Caco-2 (cell line): ENCODE measurements around the gene CDH16. TPM values are rescaled to one million over a fixed set of nuclear protein-coding genes. Genes with fewer than 3 reads are reported as not detected.

Source experiments
- BruUV-seq: library from RNA; stranded (reverse); fragments of 400-500 nt; replicated peaks from 2 replicates; lab custom pipeline; 2021; lab: Mats Ljungman, UMichigan
- CTCF ChIA-PET: fragments of 300-600 bp; sonication (Branson Sonifier 250); formaldehyde crosslinking; loops from one replicate; lab custom pipeline; 2022; ENCODE audit warnings: antibody characterized with exemption; lab: Charles Lee
- POLR2A ChIA-PET: fragments of 300-600 bp; sonication (Branson Sonifier 250); formaldehyde crosslinking; loops from one replicate; lab custom pipeline; 2022; ENCODE audit warnings: antibody characterized with exemption; lab: Charles Lee
- DNase-seq, 2 experiments: peaks; one replicate each; pipeline versions ENCODE4 v3.0.0 to v3.0.0-alpha.2; 2020 to 2022
- H3K27me3 ChIP-seq: replicated peaks from 2 replicates; pipeline ENCODE4 v1.6.0; 2011; ENCODE audit warnings: low read length; ENCODE audit not compliant: control insufficient read depth, insufficient read depth
- H3K36me3 ChIP-seq: 2 replicates; pipeline ENCODE4 v1.5.1; 2011; ENCODE audit warnings: low read length; ENCODE audit not compliant: control insufficient read depth, insufficient read depth
- H3K4me1 ChIP-seq: fragments of 250-450 bp; sonication (Bioruptor Pico); 2 replicates; pipeline ENCODE4 v1.5.1; 2020; ENCODE audit warnings: mild to moderate bottlenecking
- H3K4me3 ChIP-seq: 2 replicates; pipeline ENCODE4 v1.5.1; 2011; ENCODE audit warnings: low read depth, mild to moderate bottlenecking, control low read depth, low read length
- H3K9me3 ChIP-seq: fragments of 250-450 bp; sonication (Bioruptor Pico); 2 replicates; pipeline ENCODE4 v1.5.1; 2020; ENCODE audit warnings: mild to moderate bottlenecking, moderate library complexity
- H3K27ac Mint-ChIP-seq: one replicate; pipeline ENCODE4 v1.8.0; 2022; ENCODE audit warnings: mixed read lengths; ENCODE audit not compliant: unreplicated experiment
- H3K27me3 Mint-ChIP-seq: one replicate; pipeline ENCODE4 v1.8.0; 2022; ENCODE audit warnings: mixed read lengths; ENCODE audit not compliant: insufficient read depth, unreplicated experiment
- H3K36me3 Mint-ChIP-seq: one replicate; pipeline ENCODE4 v1.8.0; 2022; ENCODE audit warnings: mild to moderate bottlenecking, mixed read lengths; ENCODE audit not compliant: insufficient read depth, unreplicated experiment
- H3K4me1 Mint-ChIP-seq: one replicate; pipeline ENCODE4 v1.8.0; 2022; ENCODE audit warnings: low read depth, mixed read lengths; ENCODE audit not compliant: unreplicated experiment
- H3K4me3 Mint-ChIP-seq: one replicate; pipeline ENCODE4 v1.8.0; 2022; ENCODE audit warnings: mild to moderate bottlenecking, moderate library complexity, mixed read lengths; ENCODE audit not compliant: unreplicated experiment
- H3K9me3 Mint-ChIP-seq: one replicate; pipeline ENCODE4 v1.8.0; 2022; ENCODE audit warnings: mixed read lengths; ENCODE audit not compliant: unreplicated experiment
- intact Hi-C: fragments of 100-400 bp; cut with micrococcal nuclease; formaldehyde crosslinking; loops from one replicate; pipeline ENCODE4 v1.10.0; 2022; ENCODE audit not compliant: unreplicated experiment
- total RNA-seq: library from RNA; stranded (reverse); gene quantifications from 2 replicates; pipeline ENCODE4 v1.2.3, GENCODE V29; 2022
- TF ChIP-seq, protein P1 (sequence below), 2 experiments: fragments of 200-600 bp in 1 of 2; IDR thresholded peaks; 1 replicate in 1 of 2; 2 replicates in 1 of 2; pipeline versions ENCODE4 v1.5.1 to v1.8.0; 2011 to 2022; ENCODE audit warnings: antibody characterized with exemption in 1 of 2, control low read depth in 1 of 2, inconsistent platforms in 1 of 2, low read depth in 1 of 2, low read length in 1 of 2, mild to moderate bottlenecking in 1 of 2, moderate library complexity in 1 of 2; ENCODE audit not compliant: insufficient read depth in 1 of 2, severe bottlenecking in 1 of 2, unreplicated experiment in 1 of 2

The CDH16 gene
- total RNA-seq, 1 experiment from 2014 or later = 0.48 TPM

DNA sequence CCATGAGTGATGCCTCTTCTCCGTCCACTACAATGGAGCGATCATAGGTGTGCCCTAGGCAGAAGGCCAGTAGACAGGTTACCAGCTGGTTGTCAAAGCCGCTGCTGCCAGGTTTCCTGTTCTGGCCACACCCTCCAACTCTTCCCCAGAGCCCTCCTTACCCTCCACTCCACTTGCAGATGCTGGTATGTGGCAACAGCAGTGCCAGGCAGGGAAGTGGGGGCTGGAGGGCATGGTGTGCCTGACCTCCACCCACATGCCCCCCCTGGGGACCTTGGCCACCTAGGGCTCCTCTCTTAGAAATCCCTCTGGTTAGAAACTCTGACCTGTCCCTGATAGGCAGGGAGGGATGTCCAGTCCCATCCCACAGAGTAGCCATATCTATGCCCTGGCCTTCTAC lies 5.2 kb upstream of the CDH16 start:
- TF ChIP-seq, protein P1, sequence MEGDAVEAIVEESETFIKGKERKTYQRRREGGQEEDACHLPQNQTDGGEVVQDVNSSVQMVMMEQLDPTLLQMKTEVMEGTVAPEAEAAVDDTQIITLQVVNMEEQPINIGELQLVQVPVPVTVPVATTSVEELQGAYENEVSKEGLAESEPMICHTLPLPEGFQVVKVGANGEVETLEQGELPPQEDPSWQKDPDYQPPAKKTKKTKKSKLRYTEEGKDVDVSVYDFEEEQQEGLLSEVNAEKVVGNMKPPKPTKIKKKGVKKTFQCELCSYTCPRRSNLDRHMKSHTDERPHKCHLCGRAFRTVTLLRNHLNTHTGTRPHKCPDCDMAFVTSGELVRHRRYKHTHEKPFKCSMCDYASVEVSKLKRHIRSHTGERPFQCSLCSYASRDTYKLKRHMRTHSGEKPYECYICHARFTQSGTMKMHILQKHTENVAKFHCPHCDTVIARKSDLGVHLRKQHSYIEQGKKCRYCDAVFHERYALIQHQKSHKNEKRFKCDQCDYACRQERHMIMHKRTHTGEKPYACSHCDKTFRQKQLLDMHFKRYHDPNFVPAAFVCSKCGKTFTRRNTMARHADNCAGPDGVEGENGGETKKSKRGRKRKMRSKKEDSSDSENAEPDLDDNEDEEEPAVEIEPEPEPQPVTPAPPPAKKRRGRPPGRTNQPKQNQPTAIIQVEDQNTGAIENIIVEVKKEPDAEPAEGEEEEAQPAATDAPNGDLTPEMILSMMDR (IDR thresholded peaks at IDR 0.05; ENCODE audit: insufficient read depth in 1 of 2, low read depth in 1 of 2, low read length in 1 of 2, severe bottlenecking in 1 of 2, unreplicated experiment in 1 of 2) = no peak
- CTCF ChIA-PET = no interaction called here
- H3K27ac Mint-ChIP-seq = no peak overlapping the region
- no peaks in the 10 kb centered on the region for H3K9me3 Mint-ChIP-seq
- no peaks in the 10 kb centered on the region for H3K27me3 ChIP-seq
- no peaks in the 10 kb centered on the region for H3K9me3 ChIP-seq
- intact Hi-C loops = no loop called here
- no peak for DNase-seq
- H3K27me3 Mint-ChIP-seq = peaks cover 5% of the 10 kb centered on the region
- no peak overlapping the region for H3K4me3 Mint-ChIP-seq
- H3K36me3 Mint-ChIP-seq = no peaks in the 10 kb centered on the region
- peaks cover 7% of the 10 kb centered on the region; the same call in 1 of the 2 replicates for H3K4me1 ChIP-seq
- BruUV-seq = no TSS peak
- POLR2A ChIA-PET = no interaction called here
- no peaks in the 10 kb centered on the region for H3K36me3 ChIP-seq
- H3K4me3 ChIP-seq = no peak overlapping the region
- H3K4me1 Mint-ChIP-seq = no peaks in the 10 kb centered on the region

DNA sequence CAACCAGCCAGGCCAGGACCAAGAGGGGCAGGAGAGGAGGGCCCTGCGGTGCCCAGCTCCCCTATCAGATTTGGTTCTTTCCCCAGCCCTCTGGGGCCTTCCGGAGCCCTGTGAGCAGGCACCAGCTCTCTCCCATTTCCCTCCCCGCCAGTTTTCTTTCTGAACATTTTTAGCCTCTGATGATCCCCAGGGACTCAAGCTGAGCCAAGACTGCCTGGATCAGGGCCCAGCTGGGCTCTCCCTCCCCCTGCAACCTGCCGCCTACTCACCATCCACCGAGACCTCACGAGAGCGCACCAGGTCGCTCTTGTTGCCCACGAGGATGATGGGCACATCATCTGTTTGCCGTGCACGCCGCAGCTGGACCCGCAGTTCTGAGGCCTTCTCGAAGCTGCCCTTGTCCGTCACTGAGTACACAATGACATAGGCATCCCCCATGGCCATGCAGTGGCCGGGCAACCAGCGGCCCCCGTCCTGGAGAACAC lies 4.6 kb upstream of the CDH16 start:
- Mint-ChIP-seq H3K9me3 (no peaks in the 10 kb centered on the region), H3K27ac (no peak overlapping the region), H3K4me1 (no peaks in the 10 kb centered on the region), H3K36me3 (no peaks in the 10 kb centered on the region), H3K4me3 (no peak overlapping the region), H3K27me3 (peaks cover 5% of the 10 kb centered on the region)
- no TSS peak for BruUV-seq
- H3K27me3 ChIP-seq = no peaks in the 10 kb centered on the region
- peaks cover 7% of the 10 kb centered on the region; the same call in 1 of the 2 replicates for H3K4me1 ChIP-seq
- CTCF ChIA-PET = no interaction called here
- H3K9me3 ChIP-seq = no peaks in the 10 kb centered on the region
- H3K4me3 ChIP-seq = no peak overlapping the region
- POLR2A ChIA-PET = no interaction called here
- DNase-seq = no peak
- no peaks in the 10 kb centered on the region for H3K36me3 ChIP-seq
- TF ChIP-seq, protein P1 (IDR thresholded peaks at IDR 0.05; ENCODE audit: insufficient read depth in 1 of 2, low read depth in 1 of 2, low read length in 1 of 2, severe bottlenecking in 1 of 2, unreplicated experiment in 1 of 2) = no peak
- intact Hi-C loops = no loop called here

DNA sequence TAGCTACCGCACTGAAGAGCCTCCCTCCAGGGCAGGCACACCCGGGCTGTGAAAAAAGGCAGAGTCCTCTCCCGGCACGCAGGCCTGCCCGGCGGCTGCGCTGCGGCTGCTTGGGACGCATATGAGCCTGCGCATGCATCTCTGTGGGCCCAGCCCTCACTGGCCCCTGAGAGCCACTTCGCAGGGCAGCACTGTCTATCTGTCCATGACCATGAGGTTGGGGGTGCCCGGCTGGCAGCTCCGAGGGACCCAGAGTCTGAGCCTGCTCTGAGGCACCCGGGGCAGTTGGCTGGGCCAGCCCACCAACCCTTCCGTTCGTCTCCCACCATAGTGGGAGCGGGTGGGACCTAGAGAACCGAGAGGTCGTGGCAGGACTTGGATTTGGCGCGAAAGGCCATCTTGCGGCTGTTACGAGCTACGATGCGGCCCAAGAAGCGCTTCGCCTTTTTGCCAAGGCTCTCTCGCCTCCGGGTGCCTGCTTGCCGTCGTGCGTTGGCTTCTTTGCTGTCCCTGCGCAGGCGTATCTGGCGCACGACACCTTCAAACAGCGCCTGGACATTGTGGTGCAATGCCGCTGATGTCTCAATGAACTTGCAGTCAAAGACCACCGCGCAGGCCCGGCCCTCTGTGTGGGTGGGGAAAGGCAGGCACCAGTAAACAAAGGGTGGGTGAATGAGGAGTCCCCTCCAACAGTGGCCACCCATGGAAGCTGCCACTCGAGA lies 3.2 kb upstream of the CDH16 start:
- no peaks in the 10 kb centered on the region for H3K9me3 ChIP-seq
- intact Hi-C loops = no loop called here
- no peaks in the 10 kb centered on the region for H3K36me3 ChIP-seq
- TF ChIP-seq, protein P1 (IDR thresholded peaks at IDR 0.05; ENCODE audit: insufficient read depth in 1 of 2, low read depth in 1 of 2, low read length in 1 of 2, severe bottlenecking in 1 of 2, unreplicated experiment in 1 of 2) = no peak
- no TSS peak for BruUV-seq
- no peak overlapping the region for H3K4me3 Mint-ChIP-seq
- peaks cover 5% of the 10 kb centered on the region for H3K27me3 Mint-ChIP-seq
- no peak overlapping the region for H3K4me3 ChIP-seq
- DNase-seq = no peak
- H3K27me3 ChIP-seq = no peaks in the 10 kb centered on the region
- H3K9me3 Mint-ChIP-seq = no peaks in the 10 kb centered on the region
- no peaks in the 10 kb centered on the region for H3K36me3 Mint-ChIP-seq
- peaks cover 7% of the 10 kb centered on the region; the same call in 1 of the 2 replicates for H3K4me1 ChIP-seq
- no peaks in the 10 kb centered on the region for H3K4me1 Mint-ChIP-seq
- no peak overlapping the region for H3K27ac Mint-ChIP-seq
- POLR2A ChIA-PET = interaction anchor here (0.5 kb wide), 1 partner anchor 153 kb away, joined by 4 read pairs; no protein-coding TSS in a partner anchor
- CTCF ChIA-PET = no interaction called here
